ENCODE measurements around the gene MED22.

DNA sequence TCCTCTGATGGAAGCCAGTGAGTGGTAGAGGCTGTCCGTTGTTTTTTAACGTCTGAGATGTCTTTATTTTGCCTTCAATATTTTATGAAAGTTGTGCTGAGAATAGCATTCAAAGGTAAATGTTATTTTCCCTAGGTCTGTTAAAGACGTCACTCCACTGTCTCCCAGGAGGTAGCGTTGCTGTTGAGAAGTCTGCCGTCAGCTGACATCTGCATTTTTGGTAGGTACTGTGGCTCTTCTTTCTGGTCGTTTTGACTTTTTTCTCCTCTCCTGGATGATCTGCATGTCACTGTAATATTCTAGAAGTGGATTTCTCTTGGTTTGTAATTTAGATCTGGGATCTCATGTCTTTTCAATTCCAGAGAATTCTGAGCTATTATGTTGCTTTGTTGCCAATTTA lies 38.3 kb downstream of the MED22 start:
- TF ChIP-seq, protein P1, sequence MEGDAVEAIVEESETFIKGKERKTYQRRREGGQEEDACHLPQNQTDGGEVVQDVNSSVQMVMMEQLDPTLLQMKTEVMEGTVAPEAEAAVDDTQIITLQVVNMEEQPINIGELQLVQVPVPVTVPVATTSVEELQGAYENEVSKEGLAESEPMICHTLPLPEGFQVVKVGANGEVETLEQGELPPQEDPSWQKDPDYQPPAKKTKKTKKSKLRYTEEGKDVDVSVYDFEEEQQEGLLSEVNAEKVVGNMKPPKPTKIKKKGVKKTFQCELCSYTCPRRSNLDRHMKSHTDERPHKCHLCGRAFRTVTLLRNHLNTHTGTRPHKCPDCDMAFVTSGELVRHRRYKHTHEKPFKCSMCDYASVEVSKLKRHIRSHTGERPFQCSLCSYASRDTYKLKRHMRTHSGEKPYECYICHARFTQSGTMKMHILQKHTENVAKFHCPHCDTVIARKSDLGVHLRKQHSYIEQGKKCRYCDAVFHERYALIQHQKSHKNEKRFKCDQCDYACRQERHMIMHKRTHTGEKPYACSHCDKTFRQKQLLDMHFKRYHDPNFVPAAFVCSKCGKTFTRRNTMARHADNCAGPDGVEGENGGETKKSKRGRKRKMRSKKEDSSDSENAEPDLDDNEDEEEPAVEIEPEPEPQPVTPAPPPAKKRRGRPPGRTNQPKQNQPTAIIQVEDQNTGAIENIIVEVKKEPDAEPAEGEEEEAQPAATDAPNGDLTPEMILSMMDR (IDR thresholded peaks at IDR 0.05) = no peak
- no peak for TF ChIP-seq ZFX (IDR thresholded peaks at IDR 0.05; ENCODE audit: borderline replicate concordance)

Data from 22Rv1 (cell line).